CD4-positive, alpha-beta T cell treated with Interferon gamma for 1 hour (primary cell): ENCODE results near the gene PNN.

ENCODE experiments used
- DNase-seq: peaks from one replicate; pipeline ENCODE4 v3.0.0-alpha.2; 2020

PNN gene

DNA sequence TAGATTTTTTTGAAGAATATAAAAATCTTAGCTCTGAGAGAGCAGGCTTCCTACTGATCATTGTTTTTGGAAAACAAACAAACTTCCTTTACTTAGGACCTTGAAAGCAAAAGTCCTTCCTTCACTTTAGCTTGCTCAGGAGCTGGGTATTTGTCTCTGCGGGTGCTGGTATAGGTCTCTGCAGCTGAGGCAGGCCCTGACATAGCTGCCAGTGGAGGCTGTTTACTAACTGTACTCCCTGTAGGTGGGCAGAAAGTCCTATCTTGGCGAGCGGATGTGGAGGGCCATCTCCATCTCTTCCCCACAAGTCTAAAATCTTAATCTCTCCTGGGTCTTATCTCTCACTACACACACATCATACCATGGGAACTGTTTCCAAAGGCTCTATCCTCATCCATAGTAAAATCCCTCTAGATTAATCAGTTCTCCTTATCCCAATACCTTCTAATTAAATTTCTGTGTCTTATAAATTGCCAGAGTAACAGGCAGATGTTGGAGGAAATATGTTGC, 54.6 kb downstream of the PNN start:
- DNase-seq = no peak

DNA sequence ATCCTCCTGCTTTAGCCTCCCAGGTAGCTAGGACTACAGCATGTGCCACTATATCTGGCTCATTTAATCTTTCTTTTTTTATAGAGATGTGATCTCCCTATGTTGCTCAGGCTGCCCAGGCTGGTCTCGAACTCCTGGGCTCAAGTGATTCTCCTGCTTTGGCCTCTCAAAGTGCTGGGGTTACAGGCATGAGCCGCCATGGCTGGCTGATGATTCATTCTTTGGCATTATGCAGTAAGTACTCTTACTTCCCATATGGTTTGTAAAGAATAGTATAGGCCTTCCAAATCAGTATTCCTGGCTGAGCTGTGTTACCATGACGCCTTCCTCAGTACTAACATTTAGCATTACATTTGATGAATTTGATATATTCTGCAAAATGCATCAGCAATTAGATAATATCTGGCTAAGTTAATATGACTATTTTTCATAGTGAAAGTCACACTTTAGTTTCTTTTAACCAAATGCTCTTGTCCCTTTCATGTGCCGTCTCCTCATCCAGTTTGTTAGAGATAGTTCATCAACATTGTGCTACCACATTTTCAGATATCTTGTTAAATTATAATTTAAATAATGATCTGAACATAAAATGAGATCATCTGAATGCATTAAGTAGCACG, 55.5 kb downstream of the PNN start:
- no peak for DNase-seq

DNA sequence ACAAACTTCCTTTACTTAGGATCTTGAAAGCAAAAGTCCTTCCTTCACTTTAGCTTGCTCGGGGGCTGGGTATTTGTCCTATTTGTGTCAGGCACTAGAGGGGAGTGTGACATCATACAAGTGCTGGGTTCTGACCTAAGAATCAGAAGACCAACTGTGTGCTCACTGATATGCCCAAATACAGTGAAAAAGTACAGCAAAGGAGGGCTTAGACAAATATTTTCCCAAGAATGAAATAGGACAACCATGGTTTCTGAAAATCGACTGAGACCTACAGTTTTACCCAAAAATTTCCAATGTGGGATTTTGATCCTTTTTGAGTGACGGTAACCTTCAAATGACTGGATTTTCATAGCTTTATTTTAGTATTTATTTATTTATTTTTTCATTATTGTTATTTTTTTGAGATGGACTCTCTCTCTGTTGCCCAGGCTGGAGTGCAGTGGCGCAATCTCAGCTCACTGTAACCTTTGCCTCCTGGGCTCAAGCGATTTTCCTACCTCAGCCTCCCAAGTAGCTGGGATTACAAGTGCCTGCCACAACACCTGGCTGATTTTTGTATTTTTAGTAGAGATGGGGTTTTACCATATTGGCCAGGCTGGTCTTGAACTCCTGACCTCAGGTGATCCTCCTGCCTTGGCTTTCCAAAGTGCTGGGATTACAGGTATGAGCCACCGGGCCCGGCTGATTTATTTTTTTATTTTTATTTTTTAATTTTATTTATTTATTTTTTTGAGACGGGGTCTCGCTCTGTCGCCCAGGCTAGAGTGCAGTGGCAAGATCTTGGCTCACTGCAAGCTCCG, 56.9 kb downstream of the PNN start:
- DNase-seq = peak; percentile 32
